K562 (cell line): ENCODE results near the gene DNAJB7. TPM values are rescaled to one million over a fixed set of nuclear protein-coding genes. Genes with fewer than 3 reads are reported as not detected.
A peak's percentile ranks its signal among the peaks of the same experiment; 100 is the strongest.

Experiments
- ATAC-seq: fragments of 200-7000 bp; cut with Tn5 transposase; 3 replicates; pipeline ENCODE4 v1.9.1; 2020; ENCODE audit warnings: moderate library complexity
- BruUV-seq: library from RNA; stranded (reverse); fragments of 400-500 nt; replicated peaks from 2 replicates; lab custom pipeline; 2021; lab: Mats Ljungman, UMichigan
- CTCF ChIA-PET: fragments of 300-600 bp; formaldehyde crosslinking; extraction: SDS; loops from one replicate; lab custom pipeline; 2021; ENCODE audit warnings: low intra/inter-chr PET ratio; lab: Yijun Ruan, JAX
- POLR2A ChIA-PET: fragments of 300-600, 350-650 bp; sonication (Branson Sonifier 250); formaldehyde crosslinking; extraction: SDS; loops from one replicate; lab custom pipeline; 2021; ENCODE audit warnings: antibody characterized with exemption, inconsistent platforms; lab: Yijun Ruan, JAX
- DNase-seq, 4 experiments: peaks; one replicate each; pipeline versions ENCODE4 v3.0.0 to v3.0.0-alpha.2; 2011 to 2018; ENCODE audit warnings: low spot score in 3 of 4, mixed read lengths in 3 of 4; ENCODE audit errors: extremely low read depth in 1 of 4
- FAIRE-seq: peaks from 2 replicates; lab custom pipeline; 2011; peaks lifted over from hg19 to GRCh38; lab: Jason Lieb, UNC
- H2AFZ ChIP-seq: 2 replicates; pipeline ENCODE4 v1.6.0; 2011; ENCODE audit warnings: low read depth, low read length, control low read depth, inconsistent platforms
- H3K27ac ChIP-seq: fragments of 200-600 bp; 3 replicates; pipeline ENCODE4 v1.8.0; 2011; ENCODE audit warnings: low read depth, mild to moderate bottlenecking, control low read depth, inconsistent platforms, low read length, moderate library complexity, mixed read lengths; ENCODE audit errors: extremely low read depth
- H3K27me3 ChIP-seq, 2 experiments: fragments of 300-600 bp in 1 of 2; 2 replicates in 1 of 2; 3 replicates in 1 of 2; pipeline versions ENCODE4 v1.6.0 to v1.8.0; 2011; ENCODE audit warnings: inconsistent platforms in 2 of 2, low read length in 2 of 2, mild to moderate bottlenecking in 1 of 2, mixed read lengths in 1 of 2, moderate library complexity in 1 of 2; ENCODE audit not compliant: control insufficient read depth in 2 of 2, insufficient read depth in 2 of 2
- H3K36me3 ChIP-seq: fragments of 300-600 bp; 3 replicates; pipeline ENCODE4 v1.8.0; 2011; ENCODE audit warnings: mild to moderate bottlenecking, low read length, inconsistent platforms; ENCODE audit not compliant: control insufficient read depth, insufficient read depth
- H3K4me1 ChIP-seq, 2 experiments: fragments of 200-600 bp in 1 of 2; replicated peaks in 1 of 2; 2 replicates in 1 of 2; 3 replicates in 1 of 2; pipeline versions ENCODE4 v1.5.1 to v1.8.0; 2011; ENCODE audit warnings: inconsistent platforms in 2 of 2, low read length in 2 of 2, mild to moderate bottlenecking in 1 of 2, mixed read lengths in 1 of 2, moderate library complexity in 1 of 2; ENCODE audit not compliant: control insufficient read depth in 2 of 2, insufficient read depth in 2 of 2
- H3K4me2 ChIP-seq: 2 replicates; pipeline ENCODE4 v1.6.1; 2011; ENCODE audit warnings: low read length, control low read depth, inconsistent platforms, mixed read lengths; ENCODE audit not compliant: insufficient read depth
- H3K4me3 ChIP-seq: fragments of 200-600 bp; sonication (generic), shearing (Covaris generic); 2 replicates; pipeline ENCODE4 v1.5.1; 2016; ENCODE audit warnings: control low read depth, inconsistent platforms
- H3K79me2 ChIP-seq: fragments of 200-600 bp; 3 replicates; pipeline ENCODE4 v1.8.0; 2011; ENCODE audit warnings: low read length, inconsistent platforms; ENCODE audit not compliant: control insufficient read depth, insufficient read depth
- H3K9ac ChIP-seq, 2 experiments: 2 replicates each; pipeline versions ENCODE4 v1.6.0 to v1.6.1; 2011; ENCODE audit warnings: low read depth in 2 of 2, low read length in 2 of 2, control low read depth in 1 of 2, inconsistent platforms in 1 of 2, mild to moderate bottlenecking in 1 of 2, mixed read lengths in 1 of 2; ENCODE audit not compliant: insufficient read depth in 1 of 2
- H3K9me1 ChIP-seq: one replicate; pipeline ENCODE4 v1.6.0; 2011; ENCODE audit warnings: inconsistent platforms, mild to moderate bottlenecking, low read length, moderate library complexity; ENCODE audit not compliant: control insufficient read depth, insufficient read depth
- H3K9me3 ChIP-seq: replicated peaks from 2 replicates; pipeline ENCODE4 v1.5.1; 2011; ENCODE audit warnings: low read depth, low read length, inconsistent platforms; ENCODE audit not compliant: control insufficient read depth, insufficient read depth
- H4K20me1 ChIP-seq: replicated peaks from 2 replicates; pipeline ENCODE4 v1.6.1; 2011; ENCODE audit warnings: low read length, inconsistent platforms, mixed read lengths; ENCODE audit not compliant: control insufficient read depth, insufficient read depth
- BRD4 ChIP-seq: fragments of 200-600 bp; sonication (generic); IDR thresholded peaks from 2 replicates; pipeline ENCODE4 v1.6.1; 2017; ENCODE audit warnings: inconsistent platforms
- CEBPB ChIP-seq: fragments of 450-650 bp; IDR thresholded peaks from 2 replicates; pipeline ENCODE4 v1.6.1; 2016; ENCODE audit warnings: missing genetic modification characterization, missing compliant biosample characterization
- CEBPG ChIP-seq, 3 experiments: fragments of 200-800 bp in 1 of 3; sonication (Bioruptor generic) in 1 of 3; sonication (generic) in 1 of 3; formaldehyde crosslinking in 1 of 3; IDR thresholded peaks in 2 of 3; conservative IDR thresholded peaks in 1 of 3; 2 replicates each; pipeline versions ENCODE4 v1.6.1 to v1.8.0; 2016 to 2022; ENCODE audit warnings: missing compliant biosample characterization in 2 of 3, missing genetic modification characterization in 2 of 3, mild to moderate bottlenecking in 1 of 3, missing genetic modification reagents in 1 of 3
- LCOR ChIP-seq: sonication (generic); formaldehyde crosslinking; IDR thresholded peaks from 2 replicates; pipeline ENCODE4 v1.8.0; 2022; ENCODE audit warnings: mild to moderate bottlenecking, missing genetic modification reagents
- NR2C2 ChIP-seq, 2 experiments: fragments of 200-800 bp in 1 of 2; sonication (Bioruptor generic) in 1 of 2; sonication (generic) in 1 of 2; formaldehyde crosslinking in 1 of 2; IDR thresholded peaks; 2 replicates each; pipeline versions ENCODE4 v1.6.1 to v1.8.0; 2016 to 2022; ENCODE audit warnings: mild to moderate bottlenecking in 1 of 2, missing compliant biosample characterization in 1 of 2, missing genetic modification characterization in 1 of 2, missing genetic modification reagents in 1 of 2
- NRF1 ChIP-seq, 2 experiments: fragments of 450-650 bp; IDR thresholded peaks in 1 of 2; conservative IDR thresholded peaks in 1 of 2; 2 replicates each; pipeline ENCODE4 v1.6.1; 2014; ENCODE audit warnings: mild to moderate bottlenecking in 2 of 2
- POLR2H ChIP-seq: IDR thresholded peaks from 2 replicates; pipeline ENCODE4 v1.6.1; 2016; ENCODE audit warnings: missing genetic modification characterization, low read depth, mild to moderate bottlenecking, control low read depth, missing compliant biosample characterization, moderate library complexity
- RCOR1 ChIP-seq, 2 experiments: IDR thresholded peaks; 2 replicates each; pipeline ENCODE4 v1.6.1; 2012; ENCODE audit warnings: low read depth in 2 of 2, low read length in 2 of 2, borderline replicate concordance in 1 of 2, improper control_type of control experiment in 1 of 2
- RNF219 ChIP-seq: fragments of 250-450 bp; sonication (Bioruptor Pico); IDR thresholded peaks from 2 replicates; pipeline ENCODE4 v1.5.0; 2022; ENCODE audit warnings: mild to moderate bottlenecking
- ZBTB11 ChIP-seq, 3 experiments: fragments of 200-800 bp in 1 of 3; fragments of 250-450 bp in 1 of 3; fragments of 450-650 bp in 1 of 3; sonication (Bioruptor Pico) in 1 of 3; sonication (Bioruptor generic) in 1 of 3; formaldehyde crosslinking in 1 of 3; IDR thresholded peaks; 2 replicates each; pipeline versions ENCODE4 v1.6.1 to v1.8.0; 2016 to 2022; ENCODE audit warnings: mild to moderate bottlenecking in 2 of 3, missing genetic modification characterization in 2 of 3, missing compliant biosample characterization in 1 of 3, moderate library complexity in 1 of 3
- WGBS: fragments of 100-300 bp; shearing (Covaris generic); methylation state at CpG from one replicate; pipeline ENCODE4 v1.1.6; 2016; ENCODE audit warnings: low coverage, mixed read lengths; ENCODE audit not compliant: insufficient coverage; ENCODE audit errors: missing lambda C conversion rate; 5-methylcytosine and 5-hydroxymethylcytosine counted together
- in situ Hi-C: fragments of 300-500 bp; cut with MboI; formaldehyde crosslinking; loops from 4 replicates; pipeline ENCODE4 v1.15.0; 2018; ENCODE audit warnings: inconsistent platforms, mixed read lengths
- intact Hi-C: fragments of 100-400 bp; cut with micrococcal nuclease; formaldehyde crosslinking; loops from 2 replicates; pipeline ENCODE4 v1.14.2; 2022
- polyA plus RNA-seq, 8 experiments: library from polyadenylated mRNA; depleted of rRNA in 4 of 8; stranded (reverse) in 5 of 8; unstranded in 3 of 8; fragments of >200 nt; fragmentation: Nextera tagmentation in 2 of 8; fragmentation: Illumina TruSeq in 1 of 8; extraction: Ambion mirVana in 2 of 8; extraction: Trizol in 1 of 8; gene quantifications; 2 replicates each; pipeline versions ENCODE4 v1.2.1 to v1.2.3, GENCODE V29; 2011 to 2014; ENCODE audit warnings: inconsistent platforms in 1 of 8, missing spikeins in 1 of 8
- total RNA-seq, 7 experiments: library from RNA; depleted of rRNA in 6 of 7; stranded (reverse); fragments of >200 nt in 6 of 7; fragmentation: Illumina TruSeq in 2 of 7; extraction: Trizol in 2 of 7; gene quantifications; 2 replicates each; pipeline versions ENCODE4 v1.2.1 to v1.2.3, GENCODE V29; 2011 to 2021; ENCODE audit warnings: low replicate concordance in 1 of 7
- TF ChIP-seq, protein P1 (sequence below): sonication (generic); formaldehyde crosslinking; IDR thresholded peaks from 2 replicates; pipeline ENCODE4 v1.8.0; 2022; ENCODE audit warnings: missing genetic modification reagents, mild to moderate bottlenecking, borderline replicate concordance

DNAJB7 gene
- total and polyA plus RNA-seq, 9 of the 15 experiments (the other 6 are each of a cell fraction or from before 2014, with no cell fraction given), result 0.13 to 0.21 TPM; not detected in 7

- no peak for TF ChIP-seq ZBTB11 (CRISPR knock-in tag; IDR thresholded peaks at IDR 0.05)
- TF ChIP-seq, protein P1, sequence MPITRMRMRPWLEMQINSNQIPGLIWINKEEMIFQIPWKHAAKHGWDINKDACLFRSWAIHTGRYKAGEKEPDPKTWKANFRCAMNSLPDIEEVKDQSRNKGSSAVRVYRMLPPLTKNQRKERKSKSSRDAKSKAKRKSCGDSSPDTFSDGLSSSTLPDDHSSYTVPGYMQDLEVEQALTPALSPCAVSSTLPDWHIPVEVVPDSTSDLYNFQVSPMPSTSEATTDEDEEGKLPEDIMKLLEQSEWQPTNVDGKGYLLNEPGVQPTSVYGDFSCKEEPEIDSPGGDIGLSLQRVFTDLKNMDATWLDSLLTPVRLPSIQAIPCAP (CRISPR knock-in tag), result no peak
Observed at GRCh38 chr22:40823426-40823825, 38.5 kb downstream of the DNAJB7 start (continued).

GRCh38 chr22:40819599-40820140, 42.2 kb downstream of the DNAJB7 start:
- Histone ChIP-seq H3K9me3 (no peaks in the 10 kb centered on the region), H3K79me2 (peaks cover 49% of the 10 kb centered on the region), H3K36me3 (peaks cover 19% of the 10 kb centered on the region), H3K27me3 (no peaks in the 10 kb centered on the region), H3K27ac (peak overlapping the region; percentile 69), H3K9ac (peak overlapping the region; percentile 66 to 83), H2AFZ (peak overlapping the region; percentile 92), H3K9me1 (no peaks in the 10 kb centered on the region), H3K4me2 (peak overlapping the region; percentile 74), H3K4me3 (peak overlapping the region; percentile 96), H4K20me1 (no peaks in the 10 kb centered on the region), H3K4me1 (peaks cover 7 to 17% of the 10 kb centered on the region in 2 experiments; a peak in 4 of 5 replicates)
- CTCF ChIA-PET, result no interaction called here
- WGBS, result 13% methylated on average over 4 of the region's 4 CpGs
- FAIRE-seq (no peak), ATAC-seq (no peak), DNase-seq (no peak)
- TSS peak; percentile 73 for BruUV-seq
- intact Hi-C loops (loop anchor here (5.0 kb wide), 1 partner anchor 38 kb away; the partner anchor contains the start of genes ST13 and XPNPEP3), in situ Hi-C loops (no loop called here)
- POLR2A ChIA-PET, result interaction anchor here (0.6 kb wide), 1 partner anchor 132 kb away, joined by 3 read pairs; no protein-coding TSS in a partner anchor
- TF ChIP-seq LCOR (CRISPR knock-in tag) (0 out of 2 replicates have a peak, but pooled peaks have one; percentile 9), BRD4 (no peak), RCOR1 (IDR thresholded peaks at IDR 0.05; ENCODE audit: borderline replicate concordance in 1 of 2, low read depth in 2 of 2, low read length in 2 of 2) (no peak), NRF1 (conservative IDR thresholded peaks at IDR 0.05 in 1 of 2, IDR thresholded peaks at IDR 0.05 in 1 of 2) (peak in 1 of 2 experiments; percentile 14; a peak in 1 of 4 replicates), CEBPG (CRISPR knock-in tag; IDR thresholded peaks at IDR 0.05) (peak; percentile 11; the same call in 1 of the 2 replicates), CEBPG (tag; conservative IDR thresholded peaks at IDR 0.05 in 1 of 2, IDR thresholded peaks at IDR 0.05 in 1 of 2) (no peak), CEBPB (tag) (peak; percentile 65), NR2C2 (CRISPR knock-in tag; IDR thresholded peaks at IDR 0.05) (no peak), NR2C2 (tag; IDR thresholded peaks at IDR 0.05) (peak; percentile 96), POLR2H (tag) (0 out of 2 replicates have a peak, but pooled peaks have one; percentile 18), RNF219 (CRISPR knock-in tag) (no peak)
